HTERT RPE-1 (cell line): ENCODE data around the gene NECTIN1.
"Not testable (repeated sequence)": the region's sequence is repeated elsewhere in the genome, so short reads cannot be mapped to it uniquely, and the experiment has no call there.

Experiments used
- in situ Hi-C: fragments of 300-500 bp; cut with MboI; formaldehyde crosslinking; loops from 4 replicates; pipeline ENCODE4 v1.14.3; 2020; ENCODE audit warnings: low sequenced_read_pairs

Gene NECTIN1

GRCh38 chr11:119623682-119624081 lies 105.3 kb downstream of the NECTIN1 start:
- in situ Hi-C loops, result no loop called here

GRCh38 chr11:119622454-119623143 lies 106.4 kb downstream of the NECTIN1 start:
- in situ Hi-C loops, result no loop called here

DNA sequence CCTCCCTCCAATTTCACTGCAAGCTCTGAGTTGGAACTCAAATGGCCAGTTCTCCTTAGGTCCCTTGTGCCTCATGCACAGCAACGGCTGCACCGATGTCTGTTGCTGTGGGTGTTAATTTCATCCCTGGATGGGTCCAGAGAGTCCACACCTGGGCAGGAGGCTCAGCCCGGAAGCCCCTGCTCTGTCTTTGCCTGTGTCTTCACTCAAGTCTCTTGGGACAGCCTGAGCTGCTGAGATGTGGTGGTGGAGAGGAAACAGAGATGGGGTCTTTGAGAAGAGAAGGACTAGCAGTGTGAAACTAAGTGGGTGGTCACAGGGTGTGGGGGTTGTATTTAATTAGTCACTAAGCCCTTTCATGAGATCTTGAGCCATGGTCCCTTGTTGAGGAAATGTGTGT lies 109.3 kb downstream of the NECTIN1 start:
- in situ Hi-C loops, result no loop called here

DNA sequence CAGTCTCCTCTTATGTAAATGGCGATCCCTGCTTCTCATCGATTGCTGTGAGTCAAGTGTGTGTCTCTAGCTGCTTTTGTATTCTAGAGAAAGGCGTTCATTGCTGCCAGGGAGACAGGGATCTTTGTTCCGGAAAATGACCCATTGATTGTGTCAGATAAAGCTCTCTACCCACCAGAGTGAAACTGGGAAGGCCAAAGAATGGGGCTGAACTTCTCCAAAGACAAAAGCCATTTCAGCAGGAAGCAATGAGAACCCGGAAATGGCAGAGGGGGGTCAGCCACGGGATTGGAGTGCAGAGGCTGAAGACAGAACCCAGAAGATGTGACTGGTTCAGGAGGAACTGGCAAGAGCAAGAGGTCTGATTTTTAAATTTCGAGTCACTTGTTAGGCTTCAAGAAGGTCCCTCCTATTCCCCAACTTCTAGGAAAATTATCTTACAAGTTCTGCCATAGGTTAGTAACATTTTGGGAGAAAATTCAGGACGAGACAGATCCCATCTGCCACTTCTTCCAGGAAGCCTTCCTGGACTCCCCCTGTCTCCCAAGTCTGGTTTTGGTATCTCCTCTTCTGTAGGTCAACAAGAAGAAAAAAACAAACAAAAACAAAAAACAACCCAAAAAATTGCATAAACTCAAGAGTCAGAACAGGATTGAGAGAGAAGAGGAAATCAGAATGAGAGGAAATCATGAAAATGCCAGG lies 110.6 kb downstream of the NECTIN1 start:
- in situ Hi-C loops, result no loop called here

DNA sequence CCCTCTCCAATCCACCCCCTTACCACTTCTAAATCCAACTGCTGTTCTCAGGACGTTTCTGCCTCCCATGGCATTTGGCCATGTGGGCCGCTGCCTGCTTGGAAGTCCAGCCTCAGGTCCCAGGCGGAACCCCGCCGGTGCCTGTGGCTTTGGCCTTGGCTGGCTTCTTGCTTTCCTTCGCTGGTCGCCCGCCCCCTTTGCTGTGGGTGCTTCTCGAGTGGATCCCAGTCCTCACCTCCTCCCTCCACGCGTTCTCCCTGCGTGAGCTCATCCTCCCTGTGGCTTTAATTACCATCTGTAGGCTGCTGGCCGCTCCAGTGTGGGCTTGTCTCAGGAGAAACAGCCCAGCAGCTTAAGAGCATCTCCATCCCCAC lies 111.7 kb downstream of the NECTIN1 start:
- in situ Hi-C loops, result no loop called here

GRCh38 chr11:119616586-119617339 lies 112.2 kb downstream of the NECTIN1 start:
- in situ Hi-C loops, result no loop called here

- in situ Hi-C loops, result no loop called here
These were observed 113.2 kb downstream of the NECTIN1 start for GRCh38 chr11:119615882-119616196.

GRCh38 chr11:119615003-119615881 lies 113.8 kb downstream of the NECTIN1 start:
- in situ Hi-C loops, result no loop called here

GRCh38 chr11:119614222-119615002 lies 114.6 kb downstream of the NECTIN1 start:
- in situ Hi-C loops, result no loop called here

- in situ Hi-C loops, result no loop called here
These were observed 116.2 kb downstream of the NECTIN1 start for GRCh38 chr11:119612814-119613213.

GRCh38 chr11:119610836-119611426 lies 118.1 kb downstream of the NECTIN1 start:
- in situ Hi-C loops, result no loop called here

GRCh38 chr11:119608781-119609180 lies 120.2 kb downstream of the NECTIN1 start:
- in situ Hi-C loops, result no loop called here

DNA sequence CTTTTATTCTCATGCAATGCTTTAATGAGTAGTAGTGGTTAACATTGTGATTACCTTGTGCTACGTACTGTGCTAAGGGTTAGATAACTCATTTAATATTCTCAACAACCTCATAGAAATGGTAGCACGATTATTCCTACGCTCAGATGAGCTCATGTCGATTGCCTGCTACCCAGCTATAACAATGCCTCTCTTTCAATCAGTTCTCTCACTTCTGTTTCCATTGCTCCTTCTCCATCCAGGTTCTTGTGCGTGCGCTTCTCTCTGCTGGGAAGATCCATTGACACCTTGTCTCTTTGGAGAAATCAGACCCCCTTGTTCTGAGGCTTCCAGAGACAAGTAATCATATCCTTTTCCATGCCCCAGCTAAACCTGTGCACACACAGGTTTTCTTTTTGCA lies 120.8 kb downstream of the NECTIN1 start:
- in situ Hi-C loops, result no loop called here

DNA sequence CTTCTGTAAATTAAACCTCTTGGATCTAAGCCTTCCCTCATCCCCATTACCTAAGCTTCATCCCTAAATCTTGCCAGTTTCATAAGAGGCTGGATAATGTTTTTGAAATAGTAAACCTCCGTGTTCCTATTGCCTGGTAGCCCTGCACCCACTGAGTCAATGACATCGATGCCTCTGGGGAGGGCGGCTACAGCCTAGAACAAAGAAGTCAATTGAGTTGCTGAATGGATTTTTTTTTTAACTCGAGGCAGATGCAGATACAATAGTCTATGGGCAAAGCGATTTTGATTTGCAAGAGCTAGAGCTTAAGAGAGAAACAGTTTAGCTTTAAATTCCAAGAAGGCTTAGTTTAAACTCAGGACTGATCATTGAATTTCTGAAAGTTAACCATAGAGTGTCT lies 121.3 kb downstream of the NECTIN1 start:
- in situ Hi-C loops, result no loop called here

DNA sequence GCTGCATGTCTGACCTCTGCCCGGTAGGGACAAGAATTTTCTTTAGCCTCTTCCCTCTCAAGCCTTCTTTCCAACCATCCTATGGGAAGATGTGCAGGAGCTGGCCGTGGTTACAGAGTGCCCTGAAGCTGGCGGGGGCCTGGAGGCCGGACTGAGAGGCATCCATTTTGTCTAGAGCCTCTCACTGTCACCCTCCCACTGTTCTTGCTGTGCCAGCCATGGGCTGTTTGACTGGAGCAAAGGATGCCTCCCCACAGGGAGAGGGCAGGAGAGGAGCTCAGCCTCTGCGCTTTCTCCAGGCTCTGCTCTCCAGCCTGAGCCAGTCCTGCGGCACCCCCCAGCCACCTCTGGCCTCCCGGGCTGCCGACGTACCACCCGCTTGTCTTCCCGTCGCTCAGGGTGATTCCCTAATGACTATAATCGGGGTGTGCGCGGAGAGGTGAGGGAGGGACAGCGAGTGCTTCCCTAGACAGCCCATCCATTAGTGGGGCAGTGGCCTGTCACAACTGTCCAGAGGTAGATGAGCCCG lies 123.8 kb downstream of the NECTIN1 start:
- in situ Hi-C loops, result no loop called here

- in situ Hi-C loops, result no loop called here
These were observed 126.1 kb downstream of the NECTIN1 start for GRCh38 chr11:119602745-119603373.

DNA sequence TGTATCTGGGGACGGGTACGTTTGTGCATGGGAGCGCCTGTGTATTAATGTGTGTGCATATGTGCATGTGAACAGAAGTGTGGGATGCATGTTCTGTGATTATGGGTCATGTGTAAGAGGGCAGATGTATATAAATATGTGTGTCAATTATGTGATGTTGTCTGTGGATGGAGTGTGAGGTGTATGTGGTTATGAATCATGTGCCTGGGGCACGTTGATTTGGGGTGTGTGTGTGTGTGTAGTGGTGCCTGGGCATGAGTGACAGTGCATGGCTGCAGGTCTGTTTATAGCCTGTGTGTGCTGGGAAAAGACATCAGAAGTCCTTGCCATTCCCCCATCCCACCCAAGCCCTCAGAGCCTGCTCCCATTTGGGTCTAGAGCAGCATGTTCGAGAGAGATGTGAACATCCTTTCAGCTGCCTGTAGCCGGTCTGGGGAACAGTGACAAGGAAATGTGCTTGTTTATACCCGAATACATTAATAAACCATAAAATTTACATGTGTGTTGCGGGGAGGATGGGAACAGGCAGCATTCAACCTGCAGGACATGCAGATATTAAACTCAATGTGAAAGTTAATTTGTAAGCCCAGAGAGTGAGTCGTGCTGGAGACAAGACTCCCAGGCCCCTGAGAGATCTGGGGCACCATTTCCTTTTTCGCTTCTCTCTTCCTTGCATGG lies 129.0 kb downstream of the NECTIN1 start:
- in situ Hi-C loops, result no loop called here

- in situ Hi-C loops, result not testable (repeated sequence)
These were observed 133.1 kb downstream of the NECTIN1 start for GRCh38 chr11:119595941-119596340.
